HepG2 (cell line): ENCODE measurements around the gene CKLF. TPM values are rescaled to one million over a fixed set of nuclear protein-coding genes. Genes with fewer than 3 reads are reported as not detected.

Experiments
- CC2D1A ChIP-seq: sonication (generic); formaldehyde crosslinking; IDR thresholded peaks from 2 replicates; pipeline ENCODE4 v1.8.1; 2023; ENCODE audit warnings: mild to moderate bottlenecking, missing genetic modification reagents
- DNMT3B ChIP-seq: conservative IDR thresholded peaks from 2 replicates; pipeline ENCODE4 v1.6.1; 2016; ENCODE audit warnings: missing biosample characterization, control low read depth
- HNRNPL ChIP-seq: fragments of 200-400 bp; formaldehyde crosslinking; IDR thresholded peaks from 2 replicates; pipeline ENCODE4 v1.6.1; 2017; ENCODE audit warnings: mild to moderate bottlenecking, low read depth, low read length
- HOXD1 ChIP-seq: sonication (generic); formaldehyde crosslinking; IDR thresholded peaks from 2 replicates; pipeline ENCODE4 v1.5.0; 2020; ENCODE audit warnings: missing genetic modification reagents
- KDM4B ChIP-seq: sonication (generic); formaldehyde crosslinking; IDR thresholded peaks from 2 replicates; pipeline ENCODE4 v1.4.0; 2020; ENCODE audit warnings: missing genetic modification reagents
- MYPOP ChIP-seq: sonication (generic); formaldehyde crosslinking; IDR thresholded peaks from 2 replicates; pipeline ENCODE4 v1.8.1; 2023; ENCODE audit warnings: mild to moderate bottlenecking, moderate library complexity, missing genetic modification reagents
- PATZ1 ChIP-seq: sonication (generic); formaldehyde crosslinking; IDR thresholded peaks from 2 replicates; pipeline ENCODE4 v1.4.0; 2020; ENCODE audit warnings: missing genetic modification reagents
- SAP130 ChIP-seq: IDR thresholded peaks from 2 replicates; pipeline ENCODE4 v1.6.1; 2016; ENCODE audit warnings: low read depth
- SMAD9 ChIP-seq: sonication (generic); formaldehyde crosslinking; IDR thresholded peaks from 2 replicates; pipeline ENCODE4 v1.5.1; 2020; ENCODE audit warnings: mild to moderate bottlenecking, missing genetic modification reagents
- SRSF1 ChIP-seq: fragments of 200-400 bp; formaldehyde crosslinking; optimal IDR thresholded peaks from 2 replicates; pipeline ENCODE3; 2017; ENCODE audit warnings: mild to moderate bottlenecking, low read depth, low read length, moderate library complexity
- TFE3 ChIP-seq: IDR thresholded peaks from 2 replicates; pipeline ENCODE4 v1.6.1; 2016
- ZBTB10 ChIP-seq: sonication (generic); formaldehyde crosslinking; IDR thresholded peaks from 2 replicates; pipeline ENCODE4 v1.4.0; 2020; ENCODE audit warnings: missing genetic modification reagents, borderline replicate concordance
- ZNF343 ChIP-seq: sonication (generic); formaldehyde crosslinking; IDR thresholded peaks from 2 replicates; pipeline ENCODE4 v1.4.0; 2020; ENCODE audit warnings: mild to moderate bottlenecking, missing genetic modification reagents
- polyA plus RNA-seq, 8 experiments: library from polyadenylated mRNA; depleted of rRNA in 3 of 8; stranded (reverse) in 7 of 8; unstranded in 1 of 8; fragments of >200 nt; fragmentation: Illumina TruSeq in 4 of 8; extraction: Trizol in 4 of 8; gene quantifications; 2 replicates each; pipeline versions ENCODE4 v1.2.1 to v1.2.3, GENCODE V29; 2011 to 2016; ENCODE audit warnings: low read depth in 4 of 8, missing spikeins in 1 of 8, mixed read lengths in 1 of 8; ENCODE audit not compliant: insufficient read depth in 1 of 8
- total RNA-seq, 5 experiments: library from RNA; depleted of rRNA; stranded (reverse); fragments of >200 nt; fragmentation: Illumina TruSeq; extraction: Trizol; gene quantifications; 2 replicates each; pipeline ENCODE4 v1.2.3, GENCODE V29; 2016; ENCODE audit warnings: low read depth in 1 of 5
- TF ChIP-seq, protein P1 (sequence below): sonication (generic); formaldehyde crosslinking; IDR thresholded peaks from 2 replicates; pipeline ENCODE4 v1.4.0; 2020; ENCODE audit warnings: mild to moderate bottlenecking, missing genetic modification reagents
- TF ChIP-seq, protein P2 (sequence below): sonication (generic); formaldehyde crosslinking; IDR thresholded peaks from 2 replicates; pipeline ENCODE4 v1.5.0; 2020; ENCODE audit warnings: missing genetic modification reagents, mild to moderate bottlenecking, borderline replicate concordance
- TF ChIP-seq, protein P3 (sequence below): IDR thresholded peaks from 2 replicates; pipeline ENCODE4 v1.6.1; 2016; ENCODE audit warnings: low read depth, borderline replicate concordance

Gene CKLF
- total and polyA plus RNA-seq, 2 of the 13 experiments (the other 11 are each of a cell fraction or from before 2014, with no cell fraction given): 120 to 167 TPM

GRCh38 chr16:66605177-66605978 lies 53.0 kb downstream of the CKLF start (continued):
- TF ChIP-seq MYPOP (CRISPR knock-in tag) (no peak), KDM4B (CRISPR knock-in tag) (no peak), DNMT3B (CRISPR knock-in tag) (no peak), SAP130 (CRISPR knock-in tag) (peak; percentile 39), HNRNPL (0 out of 2 replicates have a peak, but pooled peaks have one; percentile 27), TFE3 (CRISPR knock-in tag) (no peak), SMAD9 (CRISPR knock-in tag) (0 out of 2 replicates have a peak, but pooled peaks have one; percentile 27), PATZ1 (CRISPR knock-in tag) (peak; percentile 80), SRSF1 (peak; percentile 69), ZNF343 (peak; percentile 66; the same call in 1 of the 2 replicates), ZBTB10 (CRISPR knock-in tag) (no peak), HOXD1 (CRISPR knock-in tag) (0 out of 2 replicates have a peak, but pooled peaks have one; percentile 15), CC2D1A (no peak)
- TF ChIP-seq, protein P1, sequence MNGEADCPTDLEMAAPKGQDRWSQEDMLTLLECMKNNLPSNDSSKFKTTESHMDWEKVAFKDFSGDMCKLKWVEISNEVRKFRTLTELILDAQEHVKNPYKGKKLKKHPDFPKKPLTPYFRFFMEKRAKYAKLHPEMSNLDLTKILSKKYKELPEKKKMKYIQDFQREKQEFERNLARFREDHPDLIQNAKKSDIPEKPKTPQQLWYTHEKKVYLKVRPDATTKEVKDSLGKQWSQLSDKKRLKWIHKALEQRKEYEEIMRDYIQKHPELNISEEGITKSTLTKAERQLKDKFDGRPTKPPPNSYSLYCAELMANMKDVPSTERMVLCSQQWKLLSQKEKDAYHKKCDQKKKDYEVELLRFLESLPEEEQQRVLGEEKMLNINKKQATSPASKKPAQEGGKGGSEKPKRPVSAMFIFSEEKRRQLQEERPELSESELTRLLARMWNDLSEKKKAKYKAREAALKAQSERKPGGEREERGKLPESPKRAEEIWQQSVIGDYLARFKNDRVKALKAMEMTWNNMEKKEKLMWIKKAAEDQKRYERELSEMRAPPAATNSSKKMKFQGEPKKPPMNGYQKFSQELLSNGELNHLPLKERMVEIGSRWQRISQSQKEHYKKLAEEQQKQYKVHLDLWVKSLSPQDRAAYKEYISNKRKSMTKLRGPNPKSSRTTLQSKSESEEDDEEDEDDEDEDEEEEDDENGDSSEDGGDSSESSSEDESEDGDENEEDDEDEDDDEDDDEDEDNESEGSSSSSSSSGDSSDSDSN: peak; percentile 8; the same call in 1 of the 2 replicates
- TF ChIP-seq, protein P2, sequence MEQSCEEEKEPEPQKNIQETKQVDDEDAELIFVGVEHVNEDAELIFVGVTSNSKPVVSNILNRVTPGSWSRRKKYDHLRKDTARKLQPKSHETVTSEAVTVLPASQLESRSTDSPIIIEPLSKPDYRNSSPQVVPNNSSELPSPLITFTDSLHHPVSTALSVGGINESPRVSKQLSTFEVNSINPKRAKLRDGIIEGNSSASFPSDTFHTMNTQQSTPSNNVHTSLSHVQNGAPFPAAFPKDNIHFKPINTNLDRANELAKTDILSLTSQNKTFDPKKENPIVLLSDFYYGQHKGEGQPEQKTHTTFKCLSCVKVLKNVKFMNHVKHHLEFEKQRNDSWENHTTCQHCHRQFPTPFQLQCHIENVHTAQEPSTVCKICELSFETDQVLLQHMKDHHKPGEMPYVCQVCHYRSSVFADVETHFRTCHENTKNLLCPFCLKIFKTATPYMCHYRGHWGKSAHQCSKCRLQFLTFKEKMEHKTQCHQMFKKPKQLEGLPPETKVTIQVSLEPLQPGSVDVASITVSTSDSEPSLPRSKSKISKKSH (CRISPR knock-in tag): peak; percentile 91
- TF ChIP-seq, protein P3, sequence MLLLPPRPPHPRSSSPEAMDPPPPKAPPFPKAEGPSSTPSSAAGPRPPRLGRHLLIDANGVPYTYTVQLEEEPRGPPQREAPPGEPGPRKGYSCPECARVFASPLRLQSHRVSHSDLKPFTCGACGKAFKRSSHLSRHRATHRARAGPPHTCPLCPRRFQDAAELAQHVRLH (CRISPR knock-in tag): 0 out of 2 replicates have a peak, but pooled peaks have one; percentile 8
